Head of caudate nucleus (tissue), 42 donors: ENCODE data around the gene CUBN.

Experiments
- DNase-seq, 42 donors: peaks; one replicate each; pipeline versions ENCODE4 v3.0.0 to v3.0.0-alpha.2; 2020 to 2021; ENCODE audit warnings: mixed read lengths in 7 of 42
- intact Hi-C: fragments of 100-400 bp; cut with DNase I; formaldehyde crosslinking; loops from one replicate; pipeline ENCODE4 v1.15.0; 2022

The CUBN gene

DNA sequence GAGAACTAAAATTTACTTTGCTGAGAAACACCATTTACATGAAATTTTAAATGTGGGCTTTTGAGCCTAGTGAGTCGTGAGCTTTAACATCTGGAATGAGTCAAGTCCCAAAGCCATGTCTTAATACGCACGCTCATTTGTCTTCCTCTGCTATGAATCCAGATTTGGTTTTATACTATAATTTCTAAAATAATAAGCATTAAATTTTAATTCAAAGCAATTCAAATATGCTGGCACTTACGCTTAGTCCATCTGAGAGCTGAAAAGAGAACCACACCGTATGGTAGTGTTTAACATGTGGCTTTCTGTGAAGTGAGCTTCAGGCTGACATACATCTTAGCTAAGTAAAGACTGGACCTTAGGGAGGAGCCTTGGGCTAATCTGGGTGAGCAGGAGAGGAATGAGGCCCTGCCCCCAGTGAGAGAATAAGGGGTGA lies 52.2 kb downstream of the CUBN start:
- intact Hi-C loops = no loop called here
- DNase-seq = no peak

GRCh38 chr10:17076626-17077345 lies 52.8 kb downstream of the CUBN start:
- DNase-seq = no peak
- intact Hi-C loops = no loop called here

GRCh38 chr10:17075533-17076359 lies 53.9 kb downstream of the CUBN start:
- intact Hi-C loops = no loop called here
- DNase-seq = peak in 3 of 42 donors; percentile 11 to 50 (median 22)

DNA sequence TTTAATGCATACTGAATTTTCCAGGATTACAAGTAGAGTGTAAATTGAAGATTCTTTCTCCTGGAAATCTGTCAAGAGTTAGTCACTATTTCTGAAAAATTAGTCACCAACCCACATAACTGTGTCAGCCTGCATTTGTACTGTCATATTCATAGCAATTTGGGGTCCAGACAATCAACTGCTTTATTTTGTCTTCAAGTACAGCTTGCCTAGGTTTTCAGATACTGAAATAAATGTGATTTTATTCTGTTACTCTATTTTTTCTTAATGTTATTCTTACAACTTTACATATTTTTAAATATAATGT lies 55.1 kb downstream of the CUBN start:
- peak in 1 of 42 donors; percentile 10 for DNase-seq
- intact Hi-C loops = no loop called here

- intact Hi-C loops = no loop called here
- no peak for DNase-seq
Observed at GRCh38 chr10:17073725-17074540, 55.7 kb downstream of the CUBN start.

DNA sequence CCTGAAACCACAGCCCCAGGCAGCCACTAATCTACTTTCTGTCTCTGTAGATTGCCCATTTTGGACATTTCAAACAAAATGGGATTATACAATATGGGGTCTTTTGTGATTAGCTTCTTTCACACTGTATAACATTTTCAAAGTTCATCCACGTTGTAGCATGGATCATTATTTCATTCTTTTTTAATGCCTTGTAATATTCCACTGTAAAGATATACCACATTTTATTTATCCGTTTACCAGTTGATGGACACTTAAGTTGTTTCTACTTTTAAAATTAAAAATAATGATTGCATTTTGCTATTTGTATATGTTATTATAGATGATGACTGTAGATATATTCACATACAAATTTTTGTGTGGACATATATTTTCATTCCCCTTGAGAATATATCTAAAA lies 60.7 kb downstream of the CUBN start:
- no peak for DNase-seq
- intact Hi-C loops = no loop called here

GRCh38 chr10:17067376-17068264 lies 62.0 kb downstream of the CUBN start:
- DNase-seq = no peak
- intact Hi-C loops = no loop called here

DNA sequence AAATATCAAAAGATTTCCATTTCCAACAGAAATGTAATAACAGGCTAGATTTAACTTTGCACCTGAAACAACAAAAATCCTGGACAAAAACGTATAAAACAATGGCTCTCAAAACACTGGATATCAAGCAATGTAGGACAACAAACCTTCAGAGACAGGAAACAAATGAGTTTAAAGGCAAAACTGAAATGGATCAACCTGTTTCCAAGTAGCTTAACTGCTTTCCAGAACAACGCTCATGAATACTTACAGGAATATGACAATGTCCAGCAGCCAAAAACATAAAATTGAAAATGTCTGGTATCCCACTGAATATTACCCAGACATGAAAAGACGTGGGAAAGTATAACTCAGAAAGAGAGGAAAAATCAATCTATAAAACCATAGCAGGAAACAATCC lies 62.8 kb downstream of the CUBN start:
- DNase-seq = no peak
- intact Hi-C loops = no loop called here

DNA sequence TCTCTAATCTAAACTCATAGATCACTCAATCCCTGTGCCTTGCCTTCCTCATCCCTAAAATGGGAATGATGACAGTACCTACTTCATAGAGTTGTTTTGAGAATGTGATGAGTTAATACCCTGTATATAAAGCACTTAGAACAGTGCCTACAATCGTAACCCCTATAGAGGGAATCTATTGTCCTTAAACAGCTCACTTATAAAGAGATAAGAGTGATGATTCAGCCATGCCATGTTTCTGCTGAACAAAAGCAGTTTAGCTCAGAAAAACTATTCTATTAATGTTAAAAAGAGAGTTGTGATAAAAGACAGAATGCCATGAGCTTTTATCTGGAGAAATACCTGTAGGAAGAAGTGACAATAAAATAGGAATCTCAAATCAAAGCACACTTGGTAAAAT lies 63.6 kb downstream of the CUBN start:
- intact Hi-C loops = no loop called here
- no peak for DNase-seq

DNA sequence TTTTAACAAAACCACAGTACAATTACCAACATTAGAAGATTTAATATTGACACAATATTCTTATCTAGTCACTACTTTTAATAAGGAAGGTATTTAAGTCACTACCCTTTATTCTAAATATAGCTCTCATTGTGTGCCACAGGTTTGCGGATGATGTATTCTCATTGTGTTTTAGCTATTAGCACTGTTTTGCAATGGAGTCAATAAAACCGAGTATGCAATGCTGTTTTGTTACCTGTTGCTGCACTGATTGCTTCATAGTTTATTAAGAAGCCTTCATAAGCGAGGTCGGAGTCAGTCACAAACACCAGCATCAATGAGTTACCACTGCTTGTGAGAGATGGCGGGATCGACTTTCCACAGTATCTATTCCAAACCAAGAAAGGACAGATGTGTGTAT lies 64.3 kb downstream of the CUBN start:
- intact Hi-C loops = no loop called here
- DNase-seq = no peak

GRCh38 chr10:17064435-17064834 lies 65.2 kb downstream of the CUBN start:
- intact Hi-C loops = no loop called here
- no peak for DNase-seq

DNA sequence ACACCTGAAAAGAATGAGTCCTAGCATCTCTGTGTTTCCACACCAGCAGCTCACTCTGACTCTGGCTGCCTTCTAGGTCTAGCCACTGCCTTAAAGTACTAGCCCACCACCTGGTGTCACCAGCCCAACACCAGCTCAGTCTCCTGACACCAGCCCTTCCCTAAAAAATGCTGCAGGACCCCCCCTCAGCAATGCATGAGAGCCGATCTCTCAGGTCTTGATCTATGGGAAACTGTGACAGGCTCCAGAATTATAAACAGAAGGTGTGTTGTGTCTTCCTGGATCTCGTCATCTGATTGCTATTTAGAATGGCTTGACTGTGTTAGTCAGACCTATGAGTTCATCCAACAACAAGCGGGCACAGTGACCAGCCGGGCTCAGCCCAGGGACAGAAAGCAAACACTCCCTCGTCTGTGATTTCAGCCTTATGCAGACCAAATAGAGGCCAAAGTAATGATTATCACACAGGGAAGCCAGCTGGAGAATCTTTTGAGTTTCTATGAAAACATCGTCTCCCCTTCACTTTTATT lies 66.6 kb downstream of the CUBN start:
- DNase-seq = peak in 17 of 42 donors; percentile 6 to 58 (median 30)
- intact Hi-C loops = no loop called here

GRCh38 chr10:17062493-17062892 lies 67.1 kb downstream of the CUBN start:
- intact Hi-C loops = no loop called here
- DNase-seq = no peak

DNA sequence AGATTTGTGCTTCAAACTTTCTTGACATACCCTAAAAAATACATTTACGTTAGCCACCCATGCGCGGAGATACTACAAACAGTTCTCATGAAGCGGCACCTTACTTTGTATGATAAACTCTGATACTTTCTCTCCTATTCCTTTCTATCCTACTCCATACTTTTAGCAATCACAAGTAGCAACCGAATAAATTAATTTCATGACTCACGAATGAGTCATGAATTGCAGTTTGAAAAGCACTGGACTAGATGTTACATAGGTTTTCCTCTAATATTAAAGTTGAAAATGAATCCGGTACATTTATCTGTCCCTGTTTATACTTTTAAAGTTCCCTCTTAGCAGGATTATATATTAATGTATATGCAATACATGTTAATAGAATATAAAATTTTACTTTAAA lies 67.6 kb downstream of the CUBN start:
- intact Hi-C loops = no loop called here
- DNase-seq = no peak

GRCh38 chr10:17061418-17061817 lies 68.2 kb downstream of the CUBN start:
- intact Hi-C loops = no loop called here
- DNase-seq = no peak

DNA sequence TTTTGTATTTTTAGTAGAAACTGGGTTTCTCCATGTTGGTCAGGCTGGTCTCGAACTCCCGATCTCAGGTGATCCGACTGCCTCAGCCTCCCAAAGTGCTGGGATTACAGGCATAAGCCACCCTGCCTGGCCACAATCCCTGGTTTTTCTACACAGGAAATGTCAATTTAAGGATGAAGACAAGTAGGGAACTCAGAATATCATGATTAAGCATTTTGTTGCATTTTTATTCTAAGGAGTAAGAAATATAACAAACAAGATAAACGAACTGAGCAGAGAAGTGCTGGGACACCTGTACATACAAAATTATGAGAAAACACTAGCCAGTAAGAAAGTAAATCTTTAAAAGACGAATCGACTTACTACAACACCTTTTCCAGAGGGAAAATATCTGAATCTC lies 69.3 kb downstream of the CUBN start:
- no peak for DNase-seq
- intact Hi-C loops = no loop called here

GRCh38 chr10:17059197-17059688 lies 70.4 kb downstream of the CUBN start:
- intact Hi-C loops = no loop called here
- DNase-seq = no peak

DNA sequence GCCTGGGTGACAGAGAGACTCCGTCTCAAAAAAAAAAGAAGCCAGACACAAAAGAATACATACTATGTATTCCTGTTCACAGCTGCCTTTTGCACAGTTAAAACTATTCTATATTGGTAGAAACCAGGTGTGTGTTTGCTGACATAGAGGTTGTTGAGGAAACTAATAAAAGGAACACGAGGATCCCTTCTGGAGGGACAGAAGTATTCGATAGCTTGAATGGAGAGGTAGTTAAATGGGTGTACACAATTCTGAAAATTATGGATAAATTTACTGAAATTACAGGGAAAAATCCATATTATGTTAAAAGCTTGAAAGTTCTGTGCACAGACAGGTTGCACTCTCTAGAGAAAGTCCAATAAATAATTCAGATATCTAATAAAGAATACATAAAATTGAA lies 71.5 kb downstream of the CUBN start:
- intact Hi-C loops = no loop called here
- no peak for DNase-seq
